ENCODE results near the gene BOD1L1.

The BOD1L1 gene

DNA sequence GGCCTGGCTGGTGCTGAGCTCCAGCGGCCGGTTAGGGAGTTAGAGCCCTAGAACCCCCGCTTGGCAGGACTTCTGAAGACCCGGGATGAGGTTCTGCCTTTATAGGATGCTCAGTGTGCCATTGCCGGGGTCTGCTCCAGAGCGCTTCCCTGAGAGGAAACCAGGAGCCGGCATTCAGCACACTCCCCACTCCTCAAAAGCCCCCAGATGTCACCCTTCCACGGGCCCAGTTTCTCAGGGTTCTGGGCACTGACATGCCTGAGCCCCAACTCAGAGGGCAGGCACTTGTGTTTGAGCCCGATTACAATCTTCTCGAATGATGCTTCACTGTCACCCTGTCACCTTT, 89.7 kb downstream of the BOD1L1 start:
- no peak for ATAC-seq (replicated peaks)
- DNase-seq = no peak
- H3K4me1 Mint-ChIP-seq (ENCODE audit: low read depth in 2 of 2) = peaks cover 18 to 19% of the 10 kb centered on the region in 2 donors
- H3K4me3 Mint-ChIP-seq = peak overlapping the region in 1 of 2 donors; percentile 6
- peaks cover 74 to 100% of the 10 kb centered on the region in 2 donors for H3K27me3 Mint-ChIP-seq
- peaks cover 36% of the 10 kb centered on the region for H3K36me3 Mint-ChIP-seq (ENCODE audit: insufficient read depth)
- H3K27ac Mint-ChIP-seq = peak overlapping the region in 1 of 2 donors; percentile 49
- peaks cover 3 to 11% of the 10 kb centered on the region in 2 donors for H3K9me3 Mint-ChIP-seq

DNA sequence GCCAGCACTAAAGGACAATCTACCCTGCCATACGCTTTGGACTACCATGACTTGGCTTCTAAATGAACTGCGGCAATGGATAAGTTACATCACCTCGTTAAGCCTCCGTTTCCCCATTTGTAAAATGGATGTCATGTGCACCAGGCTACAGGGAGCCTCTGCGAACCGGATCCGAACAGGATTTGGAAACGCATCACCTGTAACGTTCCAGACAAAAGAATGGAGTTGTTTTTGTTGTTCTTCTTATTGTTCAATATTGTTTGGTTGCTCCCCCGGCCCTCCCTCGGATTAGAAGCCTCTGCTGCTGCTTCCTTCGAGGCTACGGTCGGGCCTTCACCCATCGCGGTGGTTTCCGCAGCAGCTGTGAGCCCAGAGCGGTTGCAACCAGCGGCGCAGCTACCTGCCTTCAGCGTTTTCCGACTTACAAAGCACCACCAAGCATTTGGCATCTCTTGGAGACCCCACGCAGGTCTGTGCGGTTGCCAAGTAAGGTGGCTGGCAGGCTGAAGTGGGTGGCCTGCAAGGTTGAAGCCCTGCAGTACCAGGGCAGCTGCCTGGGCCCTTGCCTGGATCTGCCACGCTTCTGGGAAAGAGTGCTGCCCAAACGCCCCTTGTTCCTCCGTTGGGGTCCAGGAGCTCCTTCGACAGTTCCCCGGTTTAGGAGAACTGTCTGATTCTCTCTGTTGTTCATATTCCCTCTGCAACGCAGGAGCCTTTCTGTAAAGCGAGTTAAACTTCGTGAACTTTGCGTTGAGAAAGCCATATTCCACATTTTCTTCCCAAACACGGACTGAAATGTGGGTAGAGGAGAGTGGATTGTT, 90.3 kb downstream of the BOD1L1 start:
- peaks cover 3 to 11% of the 10 kb centered on the region in 2 donors for H3K9me3 Mint-ChIP-seq
- peaks cover 36% of the 10 kb centered on the region for H3K36me3 Mint-ChIP-seq (ENCODE audit: insufficient read depth)
- peaks cover 17 to 18% of the 10 kb centered on the region in 2 donors for H3K4me1 Mint-ChIP-seq (ENCODE audit: low read depth in 2 of 2)
- H3K27ac Mint-ChIP-seq = peak overlapping the region in 1 of 2 donors; percentile 49
- no peak overlapping the region for H3K4me3 Mint-ChIP-seq
- DNase-seq (no peak), ATAC-seq (replicated peaks) (peak; percentile 33)
- H3K27me3 Mint-ChIP-seq = peaks cover 75 to 100% of the 10 kb centered on the region in 2 donors

DNA sequence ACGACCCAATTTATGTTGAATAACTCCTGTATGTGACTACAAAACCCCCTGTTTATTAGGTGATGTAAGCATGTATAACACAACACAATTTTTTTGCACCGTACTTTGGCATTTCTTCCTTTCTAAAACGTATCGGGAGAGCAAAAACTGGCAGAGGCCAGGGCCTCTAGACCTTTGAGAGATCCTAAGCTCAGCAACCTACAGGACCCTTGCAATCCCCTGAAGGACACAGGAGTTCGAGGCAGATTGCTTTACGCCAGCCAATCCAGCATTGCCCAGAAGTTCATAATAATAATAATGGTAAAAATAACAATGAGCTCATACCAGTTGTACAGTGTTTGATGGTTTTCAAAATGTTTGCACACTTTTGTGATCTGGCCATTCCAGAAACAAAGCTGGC, 90.9 kb downstream of the BOD1L1 start:
- Mint-ChIP-seq H3K4me3 (no peak overlapping the region), H3K27me3 (peaks cover 76 to 100% of the 10 kb centered on the region in 2 donors), H3K27ac (no peak overlapping the region), H3K9me3 (peaks cover 3 to 11% of the 10 kb centered on the region in 2 donors), H3K36me3 (ENCODE audit: insufficient read depth) (peaks cover 35% of the 10 kb centered on the region), H3K4me1 (ENCODE audit: low read depth in 2 of 2) (peaks cover 14 to 19% of the 10 kb centered on the region in 2 donors)
- no peak for ATAC-seq (replicated peaks)
- no peak for DNase-seq

DNA sequence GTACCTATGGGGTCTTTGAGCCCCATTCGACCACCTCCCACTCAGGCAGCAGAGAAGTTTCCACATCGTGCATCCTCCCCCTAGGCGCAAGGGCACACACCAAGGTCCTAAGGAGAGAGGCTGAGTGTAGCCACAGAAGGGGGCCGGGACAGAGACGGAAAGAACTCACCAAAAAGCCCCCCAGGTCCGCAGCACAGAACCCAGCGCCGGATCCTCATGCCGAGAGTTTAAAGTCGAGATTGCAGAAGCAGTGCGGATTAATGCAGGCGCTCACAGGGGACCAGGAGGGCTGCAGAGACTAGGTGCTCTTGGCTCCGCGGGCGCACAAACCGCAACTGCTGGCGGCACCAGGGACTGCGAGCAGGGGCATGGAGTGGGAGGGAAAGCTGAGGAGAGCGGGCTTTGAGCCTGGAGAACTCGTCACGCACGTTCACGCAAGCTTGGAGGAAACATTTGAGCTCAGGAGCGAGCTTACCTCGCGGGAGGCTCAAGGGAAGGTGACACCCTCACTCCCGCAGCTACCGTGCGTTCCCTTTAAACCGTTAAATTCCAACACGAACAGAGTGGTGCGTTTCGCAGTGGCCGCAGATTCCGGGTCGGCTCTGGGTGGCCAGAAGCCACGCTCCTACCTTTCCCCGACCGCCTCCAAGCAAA, 91.7 kb downstream of the BOD1L1 start:
- DNase-seq (no peak), ATAC-seq (replicated peaks) (no peak)
- Mint-ChIP-seq H3K27me3 (peaks cover 76 to 100% of the 10 kb centered on the region in 2 donors), H3K9me3 (peaks cover 3 to 11% of the 10 kb centered on the region in 2 donors), H3K4me1 (ENCODE audit: low read depth in 2 of 2) (peaks cover 16 to 23% of the 10 kb centered on the region in 2 donors), H3K4me3 (no peak overlapping the region), H3K36me3 (ENCODE audit: insufficient read depth) (peaks cover 37% of the 10 kb centered on the region), H3K27ac (peak overlapping the region in 1 of 2 donors; percentile 41)

DNA sequence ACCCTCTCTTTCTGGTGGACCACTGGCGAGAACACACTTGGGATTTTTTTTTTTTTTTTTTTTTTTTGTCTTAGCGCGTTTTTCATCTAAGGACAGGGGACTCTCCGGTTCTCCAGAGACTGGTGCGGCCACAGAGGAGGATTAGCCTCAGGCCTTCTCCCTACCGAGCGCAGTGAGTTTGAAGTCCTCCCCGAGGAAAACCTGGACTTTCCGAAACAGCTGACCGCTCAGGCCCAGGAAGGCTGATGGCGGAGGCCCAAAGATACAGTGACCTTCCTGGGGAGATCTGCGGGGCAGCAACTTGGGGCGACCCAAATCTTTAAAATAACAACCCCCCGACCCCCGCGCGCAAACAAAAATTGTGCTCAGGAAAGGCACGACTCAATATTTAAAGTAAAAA, 92.4 kb downstream of the BOD1L1 start:
- Mint-ChIP-seq H3K4me1 (ENCODE audit: low read depth in 2 of 2) (peaks cover 16 to 22% of the 10 kb centered on the region in 2 donors), H3K9me3 (peaks cover 3 to 11% of the 10 kb centered on the region in 2 donors), H3K27ac (peak overlapping the region in 1 of 2 donors; percentile 41), H3K36me3 (ENCODE audit: insufficient read depth) (peaks cover 37% of the 10 kb centered on the region), H3K4me3 (no peak overlapping the region), H3K27me3 (peaks cover 76 to 100% of the 10 kb centered on the region in 2 donors)
- ATAC-seq (replicated peaks) (no peak), DNase-seq (no peak)

DNA sequence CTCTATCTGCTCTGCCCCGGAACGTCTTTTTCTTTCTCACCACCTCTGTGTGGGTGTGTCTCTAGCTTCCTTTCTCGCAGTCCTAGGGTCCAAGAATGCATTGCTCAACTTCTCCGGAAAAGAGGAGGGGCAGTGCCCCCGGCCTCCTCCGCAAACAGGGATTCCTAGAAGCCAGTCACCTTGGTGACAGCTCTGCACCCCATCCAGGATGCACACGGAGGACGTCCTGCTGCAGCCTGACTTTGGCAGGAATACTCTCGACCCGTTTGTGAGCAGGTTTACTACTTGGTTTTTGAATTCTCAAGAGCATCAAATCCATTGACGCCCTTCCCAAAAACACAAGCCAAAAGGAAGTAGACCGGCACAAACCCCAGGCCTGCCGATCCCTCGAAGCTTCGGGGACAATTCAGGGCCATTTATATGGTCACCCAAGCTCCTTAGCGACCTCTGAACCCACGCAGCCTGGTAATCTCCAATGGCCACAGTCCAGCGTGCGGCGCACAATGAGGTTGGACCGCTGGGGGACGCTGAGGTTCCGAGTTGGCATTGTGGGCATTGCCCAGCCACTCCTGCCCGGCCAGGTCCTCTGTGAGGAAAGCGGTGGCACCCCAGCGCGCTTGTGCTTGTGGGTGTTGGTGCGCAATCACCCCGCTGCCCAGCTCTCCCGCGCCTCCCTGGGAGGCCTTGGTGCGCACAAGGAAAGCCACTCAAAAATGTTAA, 93.0 kb downstream of the BOD1L1 start:
- no peak for ATAC-seq (replicated peaks)
- H3K4me3 Mint-ChIP-seq = no peak overlapping the region
- DNase-seq = no peak
- peaks cover 76 to 100% of the 10 kb centered on the region in 2 donors for H3K27me3 Mint-ChIP-seq
- H3K27ac Mint-ChIP-seq = no peak overlapping the region
- peaks cover 16 to 22% of the 10 kb centered on the region in 2 donors for H3K4me1 Mint-ChIP-seq (ENCODE audit: low read depth in 2 of 2)
- peaks cover 3 to 11% of the 10 kb centered on the region in 2 donors for H3K9me3 Mint-ChIP-seq
- peaks cover 37% of the 10 kb centered on the region for H3K36me3 Mint-ChIP-seq (ENCODE audit: insufficient read depth)

DNA sequence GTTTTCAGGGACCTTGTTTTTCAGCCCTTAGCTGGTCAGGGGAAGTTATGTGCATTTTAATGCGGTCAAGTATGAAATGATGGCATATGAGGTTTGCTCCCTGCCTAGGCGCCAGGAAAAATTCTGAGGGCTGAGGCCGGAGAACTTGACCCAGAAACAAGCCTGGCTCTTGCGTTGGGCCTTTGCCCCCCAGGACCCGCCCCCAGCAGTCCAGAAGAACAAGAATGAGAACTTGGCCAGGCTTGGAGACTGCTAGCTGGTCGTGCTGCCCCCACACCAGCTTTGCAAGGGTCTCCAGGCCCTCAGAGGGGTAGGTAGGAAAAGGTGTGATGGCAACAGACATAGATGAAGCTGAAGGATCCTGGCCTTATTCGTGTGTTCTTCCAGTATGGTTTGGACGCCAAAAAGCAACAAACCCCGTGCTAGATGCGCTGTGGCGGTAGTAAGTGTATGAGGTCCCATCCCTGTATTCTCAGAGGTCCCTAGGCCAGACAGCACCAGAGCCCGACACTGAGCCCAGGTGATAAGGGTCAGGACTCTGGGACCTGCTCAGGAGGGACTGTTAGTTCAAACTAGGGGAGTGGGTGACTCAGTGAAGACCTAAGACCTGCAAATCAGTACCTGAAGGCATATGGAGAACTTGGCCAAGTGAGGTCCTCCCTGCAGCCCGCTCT, 93.7 kb downstream of the BOD1L1 start:
- peaks cover 39% of the 10 kb centered on the region for H3K36me3 Mint-ChIP-seq (ENCODE audit: insufficient read depth)
- H3K9me3 Mint-ChIP-seq = peaks cover 3 to 9% of the 10 kb centered on the region in 2 donors
- H3K4me3 Mint-ChIP-seq = no peak overlapping the region
- peaks cover 19 to 24% of the 10 kb centered on the region in 2 donors for H3K4me1 Mint-ChIP-seq (ENCODE audit: low read depth in 2 of 2)
- DNase-seq = no peak
- peaks cover 76 to 100% of the 10 kb centered on the region in 2 donors for H3K27me3 Mint-ChIP-seq
- no peak for ATAC-seq (replicated peaks)
- no peak overlapping the region for H3K27ac Mint-ChIP-seq

DNA sequence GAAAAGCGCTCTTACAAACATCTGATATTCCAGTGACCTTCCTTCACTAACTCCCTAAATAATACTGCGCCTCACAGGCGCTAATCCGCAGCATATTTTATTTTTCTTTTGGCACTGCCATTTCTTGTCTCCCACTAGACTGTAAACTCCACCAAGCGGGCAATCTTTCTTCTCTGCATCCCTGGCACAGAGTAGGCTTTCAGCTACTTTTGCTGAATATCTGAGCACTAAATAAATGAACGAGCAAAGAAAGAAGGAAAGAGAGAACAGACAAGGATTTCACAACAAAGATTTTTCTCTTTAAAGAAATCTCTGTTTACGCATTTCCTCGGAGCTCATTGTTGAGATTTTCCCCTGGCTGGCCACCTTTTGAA, 95.9 kb downstream of the BOD1L1 start:
- peaks cover 20 to 25% of the 10 kb centered on the region in 2 donors for H3K4me1 Mint-ChIP-seq (ENCODE audit: low read depth in 2 of 2)
- no peak overlapping the region for H3K27ac Mint-ChIP-seq
- peaks cover 26% of the 10 kb centered on the region for H3K36me3 Mint-ChIP-seq (ENCODE audit: insufficient read depth)
- DNase-seq (no peak), ATAC-seq (replicated peaks) (no peak)
- peaks cover 85 to 100% of the 10 kb centered on the region in 2 donors for H3K27me3 Mint-ChIP-seq
- H3K4me3 Mint-ChIP-seq = no peak overlapping the region
- H3K9me3 Mint-ChIP-seq = no peaks in the 10 kb centered on the region

DNA sequence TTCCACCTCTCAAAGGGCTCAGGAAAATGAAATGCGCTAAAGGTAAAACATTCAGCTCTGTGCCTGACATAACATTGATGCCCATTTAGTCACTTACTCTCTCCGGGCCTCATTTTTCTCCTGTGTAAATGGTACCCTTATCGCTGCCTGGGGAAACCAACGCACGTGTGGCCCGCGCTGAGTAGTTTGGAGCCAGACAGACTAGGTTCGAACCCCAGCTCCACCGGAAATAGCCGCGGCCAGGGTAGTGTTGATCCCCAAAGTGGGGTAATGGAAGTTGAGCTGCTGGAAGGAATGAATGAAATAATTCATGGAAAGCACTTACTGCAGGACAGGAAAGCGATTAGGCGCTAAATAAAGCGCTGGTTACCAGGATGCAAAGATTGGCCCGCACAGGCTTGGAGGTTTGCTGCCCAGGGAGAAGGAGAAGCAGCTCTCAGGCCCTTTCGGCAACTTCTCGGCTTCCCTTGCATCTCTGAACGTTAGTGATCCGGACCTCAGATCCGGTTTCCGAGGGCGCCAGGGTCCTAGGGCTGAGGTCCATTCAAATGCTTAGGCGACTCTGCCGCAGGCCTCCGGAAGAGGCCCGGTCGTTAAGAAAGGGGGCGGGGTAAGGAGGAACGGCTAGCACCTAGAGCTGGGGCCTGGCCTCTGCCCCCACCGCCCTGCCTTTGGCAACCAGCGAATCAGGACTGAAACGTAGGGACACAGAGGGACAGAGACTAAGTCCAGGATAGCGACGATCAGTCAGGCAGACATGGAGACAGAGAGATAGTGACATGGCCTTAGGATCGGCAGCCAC, 96.5 kb downstream of the BOD1L1 start:
- Mint-ChIP-seq H3K9me3 (no peaks in the 10 kb centered on the region), H3K27me3 (peaks cover 91 to 100% of the 10 kb centered on the region in 2 donors), H3K27ac (no peak overlapping the region), H3K4me3 (no peak overlapping the region), H3K36me3 (ENCODE audit: insufficient read depth) (peaks cover 24% of the 10 kb centered on the region), H3K4me1 (ENCODE audit: low read depth in 2 of 2) (peaks cover 20 to 24% of the 10 kb centered on the region in 2 donors)
- ATAC-seq (replicated peaks) = no peak
- no peak for DNase-seq

DNA sequence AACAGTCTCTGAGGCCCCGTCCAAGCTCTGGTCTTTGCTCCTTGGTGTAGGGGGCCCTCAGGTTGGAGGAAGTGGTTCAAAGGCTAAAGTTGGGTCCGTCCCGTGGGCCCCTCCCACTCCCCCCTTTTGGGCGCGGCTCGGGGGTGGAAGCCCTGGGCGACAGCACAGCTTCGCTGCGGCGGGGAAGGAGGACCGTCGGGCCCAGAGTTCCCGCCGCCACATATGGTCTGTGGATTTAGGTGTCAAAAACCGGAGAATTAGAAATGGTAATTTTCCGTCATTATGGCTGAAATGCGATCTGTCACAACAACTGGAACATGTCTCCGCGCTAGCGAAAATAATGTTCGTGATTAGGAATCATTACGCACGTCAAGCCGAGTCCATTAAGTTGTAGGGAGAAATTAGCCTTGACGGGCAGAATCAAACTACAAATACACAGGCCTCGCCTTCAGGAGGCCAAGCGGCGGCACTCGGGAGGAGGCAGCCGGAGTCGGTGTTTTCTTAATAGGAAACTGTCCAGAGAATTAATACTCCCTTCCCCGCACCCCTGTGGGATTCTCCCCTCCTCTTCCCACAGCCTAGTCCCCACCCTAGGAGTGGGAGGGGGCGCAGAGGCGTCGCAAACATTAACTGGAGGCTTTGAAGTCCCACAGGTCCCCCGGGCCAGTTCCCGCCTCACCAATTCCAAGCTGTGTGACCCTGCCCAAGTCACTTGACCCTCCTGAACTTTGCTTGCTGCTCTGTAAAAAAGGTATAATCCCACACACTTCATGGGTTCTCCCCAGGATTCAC, 98.2 kb downstream of the BOD1L1 start:
- ATAC-seq (replicated peaks) (no peak), DNase-seq (no peak)
- H3K27me3 Mint-ChIP-seq = peaks cover 87 to 100% of the 10 kb centered on the region in 2 donors
- H3K36me3 Mint-ChIP-seq (ENCODE audit: insufficient read depth) = peaks cover 19% of the 10 kb centered on the region
- peak overlapping the region; percentile 14 to 62 for H3K4me3 Mint-ChIP-seq
- H3K9me3 Mint-ChIP-seq = no peaks in the 10 kb centered on the region
- peaks cover 20 to 24% of the 10 kb centered on the region in 2 donors for H3K4me1 Mint-ChIP-seq (ENCODE audit: low read depth in 2 of 2)
- H3K27ac Mint-ChIP-seq = peak overlapping the region in 1 of 2 donors; percentile 72

DNA sequence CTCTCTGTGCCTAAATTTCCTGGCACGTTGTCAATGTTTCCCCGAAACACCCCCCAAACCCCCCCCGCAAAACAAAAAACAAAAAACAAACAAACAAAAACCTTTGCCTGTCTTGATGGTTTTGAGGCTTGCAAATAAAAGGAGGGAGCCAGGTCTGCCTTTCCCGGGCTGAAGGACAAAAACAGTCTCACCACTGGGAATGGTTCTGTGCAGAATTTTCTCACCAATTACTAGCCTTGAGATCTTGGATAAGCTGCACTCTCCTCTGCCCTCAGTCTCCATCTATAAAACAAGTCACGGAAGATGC, 98.8 kb downstream of the BOD1L1 start:
- Mint-ChIP-seq H3K4me3 (peak overlapping the region; percentile 14 to 62), H3K36me3 (ENCODE audit: insufficient read depth) (peaks cover 23% of the 10 kb centered on the region), H3K27me3 (peaks cover 87 to 100% of the 10 kb centered on the region in 2 donors), H3K4me1 (ENCODE audit: low read depth in 2 of 2) (peaks cover 20% of the 10 kb centered on the region in 2 donors), H3K27ac (peak overlapping the region in 1 of 2 donors; percentile 72), H3K9me3 (no peaks in the 10 kb centered on the region)
- no peak for DNase-seq
- no peak for ATAC-seq (replicated peaks)
